ACC112 (cell line): ENCODE measurements around the gene PREX1.

Experiments used
- H2AFZ ChIP-seq: fragments of 200-600 bp; sonication (generic); one replicate; pipeline ENCODE4 v1.6.0; 2017; ENCODE audit warnings: antibody characterized with exemption, low read length; ENCODE audit not compliant: unreplicated experiment
- H3K27ac ChIP-seq: fragments of 200-600 bp; sonication (generic); 2 replicates; pipeline ENCODE4 v1.5.1; 2014; ENCODE audit warnings: low read depth, mild to moderate bottlenecking, antibody characterized with exemption, low read length, moderate library complexity
- H3K27me3 ChIP-seq: fragments of 200-600 bp; sonication (generic); 2 replicates; pipeline ENCODE4 v1.6.1; 2014; ENCODE audit warnings: mild to moderate bottlenecking, antibody characterized with exemption, low read length, moderate library complexity, mixed read lengths; ENCODE audit not compliant: insufficient read depth
- H3K36me3 ChIP-seq: fragments of 200-600 bp; sonication (generic); 2 replicates; pipeline ENCODE4 v1.6.1; 2016; ENCODE audit warnings: mild to moderate bottlenecking, antibody characterized with exemption, low read length, moderate library complexity, mixed read lengths; ENCODE audit not compliant: insufficient read depth
- H3K4me1 ChIP-seq: fragments of 200-600 bp; sonication (generic); one replicate; pipeline ENCODE4 v1.6.1; 2016; ENCODE audit warnings: low read length, mixed read lengths; ENCODE audit not compliant: insufficient read depth, unreplicated experiment, control insufficient read depth
- H3K4me3 ChIP-seq: fragments of 200-600 bp; sonication (generic); 2 replicates; pipeline ENCODE4 v1.5.1; 2014; ENCODE audit warnings: mild to moderate bottlenecking, low read depth, low read length
- H3K79me2 ChIP-seq: fragments of 200-600 bp; sonication (generic); one replicate; pipeline ENCODE4 v1.6.0; 2016; ENCODE audit warnings: low read length; ENCODE audit not compliant: control insufficient read depth, unreplicated experiment, insufficient read depth

The PREX1 gene

DNA sequence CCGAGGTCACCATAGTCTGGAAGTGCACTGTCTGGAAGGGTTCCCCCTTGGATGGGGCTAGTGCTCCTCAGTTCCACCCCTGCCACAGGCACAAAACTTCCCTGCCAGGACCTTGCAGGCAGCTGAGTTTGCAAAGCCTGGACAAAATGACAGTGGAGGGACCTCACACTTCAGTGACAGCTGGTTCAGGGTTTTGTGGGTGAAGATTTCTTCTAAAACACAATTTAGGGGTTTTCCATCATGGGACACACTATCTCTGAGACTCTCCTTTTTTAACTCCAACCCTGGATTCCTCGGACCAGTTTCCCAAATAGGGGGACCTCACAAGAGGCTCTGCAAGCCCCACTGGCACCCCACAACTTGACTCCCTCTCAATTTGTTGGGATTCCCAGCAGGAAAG, 33.6 kb upstream of the PREX1 start:
- no peaks in the 10 kb centered on the region for H3K4me1 ChIP-seq
- no peaks in the 10 kb centered on the region for H3K79me2 ChIP-seq
- H2AFZ ChIP-seq: no peak overlapping the region
- no peak overlapping the region for H3K4me3 ChIP-seq
- H3K27me3 ChIP-seq: no peaks in the 10 kb centered on the region
- H3K36me3 ChIP-seq: no peaks in the 10 kb centered on the region
- no peak overlapping the region for H3K27ac ChIP-seq

DNA sequence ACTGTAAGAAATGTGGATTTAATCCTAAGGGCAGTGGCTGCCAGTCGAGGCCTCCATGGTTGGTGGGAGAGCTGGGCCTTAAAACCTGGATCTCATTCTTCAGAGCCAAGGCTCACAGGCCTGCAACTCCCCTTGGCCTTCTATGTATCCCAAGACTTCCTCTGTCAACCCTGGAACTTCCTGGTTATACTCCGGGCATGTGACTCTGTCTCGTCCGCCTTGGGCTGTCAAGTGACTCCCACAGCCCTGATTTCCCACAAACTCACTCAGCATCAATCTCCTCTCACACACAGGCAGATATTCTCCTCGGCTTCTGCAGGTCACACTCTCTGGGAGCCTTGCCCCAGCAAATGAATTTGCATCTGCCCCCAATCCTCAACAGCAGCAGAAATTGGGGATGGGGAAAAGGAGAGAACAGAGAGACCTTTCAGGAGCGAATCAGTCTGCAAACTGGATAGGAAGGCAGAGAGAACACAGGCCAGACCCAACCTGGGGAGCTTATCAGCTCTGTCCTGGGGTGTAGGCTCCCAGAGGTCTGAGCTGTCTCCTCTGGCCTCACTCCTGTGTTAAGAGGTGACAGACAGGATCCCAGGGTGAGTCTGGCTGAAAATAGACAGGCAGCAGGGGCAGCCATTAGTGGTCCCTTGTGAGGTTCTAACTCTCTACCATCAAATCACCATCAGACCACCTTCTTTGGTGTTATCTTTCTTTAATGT, 30.4 kb upstream of the PREX1 start:
- Histone ChIP-seq H3K79me2 (no peaks in the 10 kb centered on the region), H3K4me1 (peaks cover 7% of the 10 kb centered on the region), H3K36me3 (no peaks in the 10 kb centered on the region), H2AFZ (no peak overlapping the region), H3K27me3 (no peaks in the 10 kb centered on the region), H3K27ac (no peak overlapping the region), H3K4me3 (no peak overlapping the region)

DNA sequence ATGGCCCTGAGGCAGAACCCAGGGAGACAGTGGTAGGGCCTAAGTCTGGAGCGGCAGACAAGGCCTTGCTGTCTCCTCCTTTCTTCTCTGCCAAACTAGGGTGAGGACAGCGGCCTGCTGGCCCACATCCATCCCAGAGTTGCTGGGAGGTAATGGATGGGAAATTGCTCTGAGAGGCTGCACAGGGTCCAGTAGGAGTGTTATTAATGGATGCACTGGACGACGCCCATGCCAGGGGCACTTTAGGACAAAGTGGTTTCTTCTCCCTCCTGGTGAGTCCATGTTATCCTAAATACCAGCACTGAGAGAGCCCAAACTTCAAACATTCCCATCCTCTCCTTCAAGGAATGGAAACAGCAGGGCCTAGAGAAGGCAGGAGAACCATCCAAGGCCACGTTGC, 28.3 kb upstream of the PREX1 start:
- no peaks in the 10 kb centered on the region for H3K79me2 ChIP-seq

DNA sequence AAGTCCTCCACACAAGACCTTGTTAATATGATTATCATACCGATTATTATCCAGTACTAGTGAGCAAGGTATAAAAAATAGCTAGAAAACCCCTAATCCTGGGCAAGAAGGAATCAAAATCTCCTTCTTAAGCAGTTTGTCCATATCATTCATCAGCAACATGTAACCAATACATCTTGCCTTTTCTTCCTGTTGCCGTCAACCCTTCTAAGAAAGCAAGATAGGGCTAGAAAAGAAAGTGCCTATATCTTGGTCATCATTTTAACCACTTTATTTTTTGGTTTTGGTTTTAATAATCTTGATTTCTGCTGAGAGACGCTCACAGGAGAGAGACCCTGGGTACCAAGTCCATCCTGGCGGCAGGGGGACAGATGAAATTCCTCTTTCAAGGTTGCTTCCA, 27.2 kb upstream of the PREX1 start:
- no peaks in the 10 kb centered on the region for H3K27me3 ChIP-seq
- peaks cover 7% of the 10 kb centered on the region for H3K4me1 ChIP-seq
- H3K27ac ChIP-seq: no peak overlapping the region
- no peaks in the 10 kb centered on the region for H3K36me3 ChIP-seq
- no peak overlapping the region for H2AFZ ChIP-seq
- H3K4me3 ChIP-seq: no peak overlapping the region
- H3K79me2 ChIP-seq: no peaks in the 10 kb centered on the region

More for the DNA sequence above, 28.3 kb upstream of the PREX1 start:
- Histone ChIP-seq H3K4me3 (no peak overlapping the region), H3K4me1 (peaks cover 7% of the 10 kb centered on the region), H3K36me3 (no peaks in the 10 kb centered on the region), H3K27ac (no peak overlapping the region), H2AFZ (no peak overlapping the region), H3K27me3 (no peaks in the 10 kb centered on the region)

DNA sequence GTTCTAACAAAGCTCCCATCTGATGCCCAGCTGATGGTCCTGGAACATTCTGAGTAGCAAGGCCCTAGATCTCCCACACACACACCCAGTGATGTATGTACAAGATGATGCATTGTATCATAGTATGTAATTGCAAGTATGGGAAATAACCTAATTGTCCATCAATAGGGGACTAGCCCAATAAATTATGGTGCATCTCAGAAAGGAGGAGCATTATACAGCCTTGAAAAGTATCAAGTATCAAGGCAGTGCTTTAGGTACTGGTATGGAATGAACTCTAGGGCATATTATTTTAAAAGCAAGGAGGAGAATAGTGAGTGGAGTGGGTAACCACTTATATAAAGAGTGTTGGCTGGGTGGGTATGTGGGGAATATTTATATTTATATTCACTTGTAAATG, 24.8 kb upstream of the PREX1 start:
- H2AFZ ChIP-seq: no peak overlapping the region
- peaks cover 7% of the 10 kb centered on the region for H3K4me1 ChIP-seq
- no peak overlapping the region for H3K4me3 ChIP-seq
- no peaks in the 10 kb centered on the region for H3K79me2 ChIP-seq
- H3K27me3 ChIP-seq: no peaks in the 10 kb centered on the region
- H3K27ac ChIP-seq: no peak overlapping the region
- no peaks in the 10 kb centered on the region for H3K36me3 ChIP-seq

DNA sequence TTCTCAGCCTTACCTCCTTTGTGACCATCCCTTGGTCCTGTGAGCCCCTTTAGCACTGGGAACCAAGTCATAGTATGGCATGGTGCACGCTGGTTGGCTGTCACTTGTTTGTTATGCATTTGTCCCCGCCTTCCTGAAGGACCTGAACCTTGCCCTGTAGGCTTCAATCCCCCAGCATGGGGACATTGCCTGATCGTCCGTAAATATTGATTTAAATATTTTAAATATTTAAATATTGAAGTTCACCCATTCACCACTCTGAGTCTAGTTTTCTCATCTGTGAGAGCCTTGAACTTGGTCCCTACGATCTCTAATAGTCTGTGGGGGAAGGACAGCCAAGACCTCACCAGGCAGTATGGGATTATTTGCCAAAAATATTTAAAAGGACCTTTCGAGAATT, 23.8 kb upstream of the PREX1 start:
- H3K27ac ChIP-seq: no peak overlapping the region

DNA sequence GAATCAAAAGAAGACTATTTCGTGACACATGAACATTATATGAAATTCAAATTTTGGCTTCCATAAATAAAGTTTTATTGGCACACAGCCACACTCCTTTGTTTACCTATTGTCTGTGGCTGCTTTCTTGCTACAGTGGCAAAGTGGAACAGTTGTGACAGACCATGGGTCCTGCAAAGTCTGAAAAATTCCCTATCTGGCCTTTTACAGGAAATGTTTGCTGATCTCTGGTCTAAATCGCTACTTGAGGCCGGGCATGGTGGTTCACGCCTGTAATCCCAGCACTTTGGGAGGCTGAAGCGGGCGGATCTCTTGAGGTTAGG, 23.1 kb upstream of the PREX1 start:
- H2AFZ ChIP-seq: no peak overlapping the region
- no peak overlapping the region for H3K27ac ChIP-seq
- no peaks in the 10 kb centered on the region for H3K27me3 ChIP-seq
- no peak overlapping the region for H3K4me3 ChIP-seq
- no peaks in the 10 kb centered on the region for H3K36me3 ChIP-seq
- H3K79me2 ChIP-seq: no peaks in the 10 kb centered on the region
- H3K4me1 ChIP-seq: peaks cover 16% of the 10 kb centered on the region

More for the DNA sequence above, 23.8 kb upstream of the PREX1 start:
- H3K4me1 ChIP-seq: peaks cover 12% of the 10 kb centered on the region
- H3K4me3 ChIP-seq: no peak overlapping the region
- no peaks in the 10 kb centered on the region for H3K79me2 ChIP-seq
- no peaks in the 10 kb centered on the region for H3K27me3 ChIP-seq
- H2AFZ ChIP-seq: no peak overlapping the region
- H3K36me3 ChIP-seq: no peaks in the 10 kb centered on the region

DNA sequence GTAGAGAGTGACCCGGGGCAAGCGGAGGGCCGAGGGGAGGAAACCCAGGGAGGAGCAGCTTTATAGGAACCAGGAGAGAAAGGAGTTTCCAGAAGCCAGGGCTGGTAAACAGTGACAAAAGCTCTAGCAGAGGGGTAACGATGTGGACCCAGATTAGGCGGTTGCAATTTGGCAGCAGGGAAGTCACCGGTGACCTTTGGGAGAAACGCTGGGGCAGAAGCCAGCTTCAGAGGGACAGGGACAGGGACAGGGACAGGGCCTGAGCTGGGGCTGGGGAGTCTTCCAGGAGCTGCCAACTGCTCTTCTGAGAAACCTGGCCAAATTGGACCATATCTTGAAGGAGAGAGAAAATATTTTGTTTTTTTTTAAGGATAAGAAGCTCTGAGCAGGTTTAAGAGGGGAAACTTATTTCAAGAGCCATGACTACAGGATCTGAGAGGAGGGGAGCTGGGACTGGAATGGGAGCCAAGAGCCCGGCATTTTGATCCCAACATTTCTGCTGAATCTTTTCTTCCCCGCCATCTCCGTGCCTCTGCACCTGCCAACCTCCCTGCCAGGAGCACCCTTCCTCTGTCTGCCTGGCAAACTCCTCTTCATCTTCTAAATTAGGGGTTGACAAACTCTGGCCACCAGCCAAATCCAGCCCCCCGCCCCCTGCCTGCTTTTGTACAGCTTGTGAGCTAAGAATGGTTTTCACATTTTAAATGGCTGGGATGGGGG, 22.6 kb upstream of the PREX1 start:
- Histone ChIP-seq H3K4me3 (no peak overlapping the region), H3K27me3 (no peaks in the 10 kb centered on the region), H3K36me3 (no peaks in the 10 kb centered on the region), H3K79me2 (no peaks in the 10 kb centered on the region), H3K27ac (no peak overlapping the region), H2AFZ (no peak overlapping the region), H3K4me1 (peaks cover 18% of the 10 kb centered on the region)

DNA sequence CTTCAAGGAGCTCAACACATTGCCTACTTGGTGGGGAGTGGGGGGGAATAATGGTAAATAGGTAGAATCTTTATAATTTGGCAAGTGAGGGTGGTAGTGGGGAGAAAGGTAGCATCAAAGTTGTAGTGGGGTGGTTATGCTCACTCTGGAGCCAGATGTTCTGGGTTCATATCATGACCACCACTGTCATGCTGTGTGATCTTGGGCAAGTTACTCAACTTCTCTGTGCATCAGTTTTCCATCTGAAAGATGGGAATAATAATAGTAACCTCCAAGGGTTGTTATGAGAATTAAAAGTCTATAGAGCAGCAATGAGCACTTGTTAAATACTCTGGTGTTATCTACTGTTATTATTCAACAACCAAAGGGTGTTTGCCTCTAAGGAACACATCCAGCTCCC, 22.0 kb upstream of the PREX1 start:
- no peak overlapping the region for H3K4me3 ChIP-seq
- peaks cover 25% of the 10 kb centered on the region for H3K4me1 ChIP-seq
- no peaks in the 10 kb centered on the region for H3K79me2 ChIP-seq
- no peaks in the 10 kb centered on the region for H3K36me3 ChIP-seq
- no peaks in the 10 kb centered on the region for H3K27me3 ChIP-seq
- no peak overlapping the region for H2AFZ ChIP-seq
- H3K27ac ChIP-seq: no peak overlapping the region

DNA sequence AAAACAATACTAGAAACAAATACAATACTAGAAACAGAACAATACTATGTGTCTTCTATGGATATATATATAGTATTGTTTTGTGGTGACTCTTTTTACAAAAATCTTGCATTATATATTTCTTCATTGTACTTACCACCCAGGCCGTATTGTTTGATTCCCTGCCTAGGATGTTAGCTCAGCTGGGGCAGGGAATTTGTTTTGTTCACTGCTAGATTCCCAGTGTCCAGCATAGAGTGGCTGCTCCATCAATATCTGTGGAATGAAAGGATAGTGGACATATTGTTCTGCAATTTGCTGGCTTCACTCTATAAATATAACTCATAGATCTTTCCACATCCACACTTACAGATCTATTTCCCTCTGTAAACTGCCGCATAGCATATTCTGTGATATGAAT, 21.5 kb upstream of the PREX1 start:
- Histone ChIP-seq H3K27me3 (no peaks in the 10 kb centered on the region), H2AFZ (no peak overlapping the region), H3K79me2 (no peaks in the 10 kb centered on the region), H3K36me3 (no peaks in the 10 kb centered on the region), H3K27ac (no peak overlapping the region), H3K4me1 (peaks cover 29% of the 10 kb centered on the region), H3K4me3 (no peak overlapping the region)

DNA sequence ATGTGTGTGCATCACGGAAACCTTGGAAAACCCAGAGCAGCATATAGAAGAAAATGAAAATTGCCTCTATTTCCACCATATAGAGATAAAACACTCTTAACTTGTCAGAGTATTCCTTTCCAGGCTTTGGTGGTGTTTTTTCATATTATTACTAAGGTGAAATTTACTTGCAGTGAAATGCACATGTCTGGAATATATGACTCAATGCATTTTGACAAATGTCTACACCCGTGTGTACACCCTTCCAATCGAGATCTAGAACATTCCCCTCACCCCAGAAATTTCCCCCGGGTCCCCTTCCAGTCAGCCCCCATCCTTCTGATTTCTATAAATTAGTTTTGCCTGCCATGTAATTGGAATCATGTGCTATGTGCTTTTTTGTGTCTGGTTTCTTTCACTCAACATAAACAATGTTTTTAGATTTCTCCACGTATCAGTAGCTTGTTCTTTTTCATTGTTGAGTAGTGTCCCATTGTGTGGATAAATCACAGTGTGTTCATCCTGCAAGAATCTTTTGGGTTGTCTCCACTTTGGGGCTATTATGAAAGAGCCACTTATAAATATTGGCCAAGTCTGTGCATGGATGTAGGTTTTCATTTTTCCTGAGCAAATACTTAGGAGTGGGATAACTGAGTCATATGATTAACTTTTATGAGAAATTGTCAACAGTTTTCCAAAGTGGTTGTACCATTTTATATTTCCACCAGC, 19.9 kb upstream of the PREX1 start:
- Histone ChIP-seq H3K4me3 (no peak overlapping the region), H3K4me1 (peaks cover 24% of the 10 kb centered on the region), H2AFZ (no peak overlapping the region), H3K36me3 (no peaks in the 10 kb centered on the region), H3K27ac (no peak overlapping the region), H3K79me2 (no peaks in the 10 kb centered on the region), H3K27me3 (no peaks in the 10 kb centered on the region)
